Mammary epithelial cell (primary cell): ENCODE data around the gene PVALEF.
"Not testable (repeated sequence)": the region's sequence is repeated elsewhere in the genome, so short reads cannot be mapped to it uniquely, and the experiment has no call there.

Source experiments
- CTCF ChIP-seq, 2 donors: IDR thresholded peaks in 1 of 2; conservative IDR thresholded peaks in 1 of 2; 2 replicates each; pipeline ENCODE4 v1.5.1; 2011 to 2012; ENCODE audit warnings: inconsistent platforms in 2 of 2, low read length in 2 of 2, mild to moderate bottlenecking in 2 of 2, control low read depth in 1 of 2, low read depth in 1 of 2; ENCODE audit not compliant: insufficient read depth in 1 of 2; ENCODE audit errors: extremely low read depth in 1 of 2
- EZH2 ChIP-seq: IDR thresholded peaks from 2 replicates; pipeline ENCODE4 v1.6.1; 2012; ENCODE audit warnings: low read length, inconsistent platforms, borderline replicate concordance

GRCh38 chr17:81154016-81154415 is 11.3 kb upstream of the PVALEF start:
- TF ChIP-seq CTCF (conservative IDR thresholded peaks at IDR 0.05 in 1 of 2, IDR thresholded peaks at IDR 0.05 in 1 of 2; ENCODE audit: extremely low read depth in 1 of 2, insufficient read depth in 1 of 2, low read depth in 1 of 2, low read length in 2 of 2); EZH2: not testable (repeated sequence)
